Measurements from ENCODE around the gene ZNF41.
A peak's percentile ranks its signal among the peaks of the same experiment; 100 is the strongest.

Gene ZNF41

DNA sequence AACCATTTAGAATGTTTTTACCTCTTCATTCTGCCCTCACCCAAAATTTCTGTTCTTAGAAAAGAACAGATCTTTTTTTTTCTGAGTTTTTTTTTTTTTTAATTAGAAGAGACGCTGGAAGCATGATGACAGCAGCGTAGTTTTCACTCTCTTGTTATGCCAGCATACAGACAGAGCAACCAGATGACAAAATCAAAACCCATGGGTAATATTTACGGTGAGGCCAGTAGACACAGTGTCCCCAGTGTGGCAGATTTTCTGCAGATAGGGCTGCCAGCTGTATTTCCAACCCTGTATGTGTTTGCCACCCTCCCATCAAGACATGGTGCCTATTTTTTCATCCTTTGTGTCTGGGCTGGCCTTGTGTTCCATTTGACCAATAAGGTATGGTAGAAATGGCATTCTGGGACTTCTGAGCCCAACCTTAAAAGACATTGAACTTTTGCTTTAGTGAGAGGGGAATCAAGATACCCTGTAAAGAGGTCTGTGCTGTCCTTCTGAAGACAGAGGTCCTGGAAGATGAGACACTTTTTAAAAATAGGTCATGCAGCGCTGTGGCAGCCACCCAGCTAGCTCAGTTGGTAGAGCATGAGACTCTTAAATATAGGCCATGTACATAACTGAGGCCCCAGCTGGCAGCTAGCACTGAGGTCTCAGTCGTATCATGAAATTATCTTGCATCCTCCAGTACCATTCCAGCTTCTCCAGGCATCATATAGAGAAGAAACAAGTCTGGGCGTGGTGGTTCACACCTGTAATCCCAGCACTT, 6.7 kb upstream of the ZNF41 start:
- no peak for DNase-seq

GRCh38 chrX:47484885-47485284, 1.9 kb upstream of the ZNF41 start:
- DNase-seq: no peak

DNA sequence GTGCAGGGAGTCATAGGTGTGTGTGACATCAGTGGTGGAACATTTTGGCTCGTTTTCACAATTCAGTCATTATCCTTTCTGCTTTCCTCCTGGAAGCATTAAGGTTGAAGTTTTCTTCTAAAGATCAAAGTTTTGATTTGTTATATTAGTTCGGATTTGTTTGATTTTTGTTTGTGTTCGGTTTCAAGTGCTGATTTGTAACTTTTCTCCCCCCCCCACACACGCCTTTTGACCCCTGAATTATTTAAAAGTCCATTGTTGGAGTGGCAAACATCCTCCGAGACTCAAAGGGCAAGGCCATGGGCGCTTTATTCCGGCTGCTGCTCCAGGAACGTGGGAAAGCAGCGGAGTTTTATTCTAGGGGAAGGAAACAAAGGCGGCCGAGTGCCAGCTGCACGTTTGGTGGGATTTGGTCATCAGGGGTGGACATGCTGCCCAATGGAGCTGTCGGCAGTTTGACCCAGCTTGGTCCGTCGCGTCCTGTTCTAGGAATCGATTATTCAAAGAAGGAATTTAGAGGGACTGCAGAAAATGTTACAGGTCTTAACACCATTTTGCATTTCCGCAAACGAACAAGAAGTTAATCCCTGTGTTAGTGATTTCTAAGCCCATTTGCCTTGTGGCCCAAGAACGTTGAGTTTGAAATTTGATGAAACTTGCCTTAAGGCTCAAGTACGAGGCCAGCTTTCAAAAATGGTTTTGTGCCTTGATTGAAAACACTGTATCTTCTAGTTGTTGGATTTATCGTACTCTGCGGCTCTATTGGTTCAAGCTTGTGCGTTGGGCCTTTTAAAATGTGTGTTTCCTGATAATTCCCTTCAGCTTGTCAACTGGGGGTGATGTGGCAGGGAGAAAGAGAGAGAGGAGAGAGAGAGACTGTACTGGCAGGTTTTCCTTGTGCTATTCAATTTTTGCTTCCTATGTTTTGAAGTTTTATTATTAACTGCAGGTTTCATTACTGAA, 565 bp upstream of the ZNF41 start:
- DNase-seq: peak; percentile 54

DNA sequence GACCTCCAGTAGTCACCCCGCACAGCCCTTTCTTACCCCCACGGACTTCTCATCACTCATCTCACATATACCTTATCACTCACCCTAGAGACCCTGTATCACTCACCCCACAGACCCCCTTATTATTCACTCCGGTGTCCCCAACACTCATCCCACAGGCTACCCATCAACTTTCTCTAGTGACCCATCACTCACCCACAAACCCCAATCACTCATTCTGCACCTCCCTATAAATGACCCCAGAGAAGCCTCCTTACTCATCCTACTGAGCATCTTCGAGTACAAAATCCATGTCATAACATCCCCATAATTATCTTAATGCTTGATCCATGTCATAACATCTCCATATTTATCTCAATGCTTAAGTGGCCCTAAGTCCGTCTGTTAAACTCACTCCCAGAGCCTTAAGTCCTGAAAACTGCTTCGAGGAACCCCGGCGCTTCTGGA, 934 bp downstream of the ZNF41 start:
- DNase-seq: no peak

DNA sequence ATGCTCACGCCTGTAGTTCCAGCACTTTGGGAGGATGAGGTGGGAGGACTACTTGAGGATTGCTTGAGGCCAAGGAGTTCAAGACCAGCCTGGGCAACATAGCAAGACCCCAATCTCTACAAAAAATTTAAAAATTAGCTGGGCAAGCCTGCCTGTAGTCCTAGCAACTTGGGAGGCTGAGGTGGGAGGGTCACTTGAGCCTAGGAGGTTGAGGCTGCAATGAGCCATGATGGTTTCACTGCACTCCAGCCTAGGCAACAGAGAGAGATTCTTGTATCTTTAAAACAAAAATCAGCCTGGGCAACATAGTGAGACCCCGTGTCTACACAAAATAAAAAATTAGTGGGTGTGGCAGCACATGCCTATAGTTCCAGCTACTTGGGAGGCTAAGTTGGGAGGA, 1.9 kb downstream of the ZNF41 start:
- peak; percentile 4 for DNase-seq

DNA sequence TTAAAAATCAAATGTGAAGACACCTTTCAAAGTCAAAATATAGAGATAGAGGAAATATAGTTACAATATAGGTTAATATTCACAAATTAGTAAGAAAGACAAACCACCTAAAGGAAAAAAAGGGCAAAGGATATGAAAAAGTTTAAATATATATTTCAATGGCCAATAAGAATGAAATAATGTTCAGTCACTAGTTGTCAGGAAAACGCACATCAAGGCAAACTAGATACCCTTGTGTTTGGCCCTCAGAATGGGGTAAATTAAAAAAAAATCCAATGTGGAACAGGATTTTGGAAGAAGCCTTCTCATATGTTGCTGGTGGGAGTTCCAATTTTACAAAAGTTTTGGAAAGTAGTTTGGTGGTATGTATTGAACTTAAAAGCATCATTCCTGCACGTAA, 2.4 kb downstream of the ZNF41 start:
- no peak for DNase-seq

- no peak for DNase-seq
These were observed 7.5 kb downstream of the ZNF41 start for GRCh38 chrX:47475476-47475875.

DNA sequence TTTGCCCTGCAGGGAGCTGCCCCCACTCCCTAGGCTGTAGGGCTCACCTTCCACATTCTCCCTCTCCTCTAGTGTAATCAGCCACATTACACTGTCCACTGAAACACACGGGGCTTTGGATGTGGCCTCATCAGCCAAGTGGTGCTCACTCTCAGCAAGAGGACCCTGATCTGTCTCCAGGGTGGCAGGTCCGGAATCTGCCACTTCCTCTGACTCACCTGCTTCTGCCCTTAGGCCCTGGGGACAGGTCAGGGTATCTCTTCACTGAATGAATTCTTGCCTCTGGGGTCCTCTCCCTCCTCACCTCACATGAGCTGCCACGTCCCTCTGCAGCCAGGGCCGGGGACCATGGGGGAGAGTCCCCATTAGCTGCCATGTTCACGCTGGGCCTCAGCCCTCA, 15.9 kb downstream of the ZNF41 start:
- DNase-seq: no peak

GRCh38 chrX:47460561-47460960, 22.5 kb downstream of the ZNF41 start:
- DNase-seq: no peak

DNA sequence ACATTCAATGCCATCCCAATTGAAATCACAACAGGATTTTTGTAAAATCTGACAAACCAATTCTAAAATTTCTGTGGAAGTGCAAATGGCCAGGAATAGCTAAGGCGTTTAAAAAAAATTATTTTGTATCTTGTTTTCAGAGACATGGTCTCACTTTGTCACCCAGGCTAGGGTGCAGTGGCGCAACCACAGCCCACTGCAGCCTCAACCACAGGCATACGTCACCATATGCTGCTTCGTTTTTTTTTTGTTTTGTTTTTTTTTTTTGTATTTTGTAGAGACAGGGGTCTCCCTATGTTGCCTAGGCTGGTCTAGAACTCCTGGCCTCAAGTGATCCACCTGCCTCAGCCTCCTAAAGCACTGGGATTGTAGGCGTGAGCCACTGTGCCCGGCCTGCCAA, 24.5 kb downstream of the ZNF41 start:
- DNase-seq: no peak

- DNase-seq: no peak
These were observed 26.9 kb downstream of the ZNF41 start for GRCh38 chrX:47456080-47456479.

DNA sequence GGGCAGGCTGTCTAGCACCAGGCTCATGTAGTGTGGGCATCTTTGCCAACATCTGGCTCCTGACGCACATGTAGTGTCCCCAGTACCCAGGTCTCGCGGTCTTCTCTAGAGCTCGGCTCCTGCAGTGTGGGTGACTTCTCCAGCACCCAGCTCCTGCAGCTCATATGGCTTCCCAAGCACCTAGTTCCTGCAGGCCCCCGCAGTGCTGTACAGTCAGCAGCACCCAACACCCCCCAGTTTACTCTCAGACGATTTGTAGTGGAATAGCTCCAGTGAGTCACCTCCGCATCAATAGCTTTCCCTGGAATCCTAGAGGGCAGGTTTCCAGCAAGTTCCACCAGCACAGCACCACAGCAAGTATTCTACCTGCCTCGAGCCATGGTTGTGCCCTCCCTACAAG, 30.9 kb downstream of the ZNF41 start:
- no peak for DNase-seq

- DNase-seq: no peak
These were observed 34.7 kb downstream of the ZNF41 start for GRCh38 chrX:47448165-47448806.

GRCh38 chrX:47447607-47448006, 35.4 kb downstream of the ZNF41 start:
- no peak for DNase-seq

DNA sequence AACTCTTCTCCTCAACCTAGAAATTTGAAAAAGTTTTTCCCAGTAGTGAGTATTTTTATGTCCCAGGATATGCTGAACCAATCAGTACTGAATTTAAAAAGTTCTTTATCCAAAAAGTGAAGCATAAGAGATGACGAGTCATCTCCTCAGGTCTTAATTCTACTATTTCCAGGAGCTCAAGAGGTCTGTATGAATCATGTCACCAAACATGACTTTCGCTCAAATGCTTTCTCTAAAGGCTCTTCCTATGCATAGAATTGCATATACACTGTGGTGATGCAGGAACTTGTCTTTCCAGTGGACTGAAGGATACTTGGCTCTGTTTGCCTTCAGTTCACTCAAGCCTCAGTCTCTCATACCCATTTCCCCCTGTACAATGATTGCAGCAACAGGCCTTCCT, 36.1 kb downstream of the ZNF41 start:
- no peak for DNase-seq

GRCh38 chrX:47446431-47446830, 36.6 kb downstream of the ZNF41 start:
- no peak for DNase-seq

DNA sequence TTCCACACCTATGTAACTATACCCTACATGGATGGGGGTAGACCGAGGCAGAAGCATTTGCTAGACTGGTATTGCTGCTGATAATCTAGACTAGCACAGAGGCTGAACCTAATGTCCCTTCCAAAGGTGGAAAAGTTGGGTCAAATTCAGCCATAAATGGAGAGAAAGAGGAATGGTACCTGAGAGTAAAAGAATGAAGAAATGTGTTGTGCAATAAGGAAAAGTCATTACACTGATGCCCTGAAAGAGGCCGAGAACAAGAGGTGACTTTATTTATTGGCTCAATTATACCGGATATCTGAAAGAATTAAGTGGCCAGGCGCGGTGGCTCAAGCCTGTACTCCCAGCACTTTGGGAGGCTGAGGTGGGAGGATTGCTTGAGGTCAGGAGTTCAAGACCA, 52.1 kb downstream of the ZNF41 start:
- DNase-seq: no peak

- no peak for DNase-seq
These were observed 60.6 kb downstream of the ZNF41 start for GRCh38 chrX:47422444-47422843.

DNA sequence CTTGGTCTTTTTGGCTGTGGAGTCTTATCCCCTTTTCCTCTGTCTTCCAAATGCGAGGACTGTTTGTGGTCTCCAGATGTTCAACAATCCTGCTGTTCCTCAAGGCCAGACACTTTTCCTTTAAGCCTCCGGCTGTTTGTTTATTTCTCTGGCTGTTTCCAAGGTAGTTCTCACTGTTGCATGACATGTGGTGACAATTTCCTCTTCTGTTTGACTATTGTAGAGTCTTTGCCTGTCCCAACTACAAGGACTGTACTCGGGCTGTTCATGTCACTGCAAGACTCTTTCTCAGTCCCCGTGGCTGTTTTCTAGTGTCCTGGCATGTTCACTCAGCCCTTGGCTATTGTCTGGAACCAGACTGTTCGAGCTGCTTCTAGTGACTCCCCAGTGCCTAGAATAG, 62.1 kb downstream of the ZNF41 start:
- DNase-seq: peak; percentile 43

GRCh38 chrX:47420265-47420664, 62.8 kb downstream of the ZNF41 start:
- no peak for DNase-seq

GRCh38 chrX:47413179-47413594, 69.8 kb downstream of the ZNF41 start:
- DNase-seq: no peak
